ENCODE results near the gene ABCC1. TPM values are rescaled to one million over a fixed set of nuclear protein-coding genes. Genes with fewer than 3 reads are reported as not detected.

ABCC1 gene
- total RNA-seq, 1 experiment from 2014 or later = 56.4 TPM

GRCh38 chr16:16037970-16038369 is 88.6 kb downstream of the ABCC1 start:
- no peak overlapping the region for H3K4me2 ChIP-seq (ENCODE audit: insufficient read depth, insufficient read length, low read length)

More at GRCh38 chr16:16037970-16038369, 88.6 kb downstream of the ABCC1 start:
- H4K8ac ChIP-seq (replicated peaks; ENCODE audit: insufficient read length, low read depth, low read length) = no peak overlapping the region
- DNase-seq = no peak
- H3K9me3 Mint-ChIP-seq = no peaks in the 10 kb centered on the region
- no peak overlapping the region for H2BK12ac ChIP-seq (ENCODE audit: insufficient read length, low read depth, low read length)
- no peaks in the 10 kb centered on the region for H3K9me3 ChIP-seq (ENCODE audit: control insufficient read depth, low read depth, low read length)
- H3K23ac ChIP-seq (ENCODE audit: insufficient read length, low read depth, low read length) = no peak overlapping the region
- no peaks in the 10 kb centered on the region for H3K23me2 ChIP-seq (ENCODE audit: insufficient read length, low read depth, low read length, poor library complexity, severe bottlenecking)
- no peak overlapping the region for H4K5ac ChIP-seq (ENCODE audit: insufficient read length, low read depth, low read length)
- H2BK15ac ChIP-seq (ENCODE audit: low read depth, low read length) = no peak overlapping the region
- H4K91ac ChIP-seq (ENCODE audit: insufficient read length, low read depth, low read length) = no peak overlapping the region
- no peak overlapping the region for H2BK20ac ChIP-seq (ENCODE audit: low read depth, low read length, poor library complexity, severe bottlenecking)
- H3K27me3 Mint-ChIP-seq (ENCODE audit: low read depth) = no peaks in the 10 kb centered on the region
- H3K14ac ChIP-seq (ENCODE audit: insufficient read depth, low read length) = no peak overlapping the region
- peaks cover 3% of the 10 kb centered on the region; the same call in 1 of the 2 replicates for H3K4me1 ChIP-seq (ENCODE audit: insufficient read depth, low read length)
- TF ChIP-seq CTCF (conservative IDR thresholded peaks at IDR 0.05) = no peak
- H3K79me1 ChIP-seq (ENCODE audit: insufficient read depth, low read depth, low read length, poor library complexity, severe bottlenecking) = no peaks in the 10 kb centered on the region
- H3K27ac Mint-ChIP-seq = no peak overlapping the region; a peak in 1 of 7 replicates
- H3K4ac ChIP-seq (ENCODE audit: low read depth, low read length) = no peak overlapping the region
- H3K79me2 ChIP-seq (ENCODE audit: insufficient read depth, low read length) = no peaks in the 10 kb centered on the region
- H3K9ac ChIP-seq (ENCODE audit: extremely low read depth, insufficient read length, low read length) = no peak overlapping the region
- H4K20me1 ChIP-seq (ENCODE audit: control insufficient read depth, insufficient read depth, insufficient read length) = no peaks in the 10 kb centered on the region
- WGBS (ENCODE audit: extremely low coverage, insufficient read length, low lambda C conversion rate) = 100% methylated on average over 1 of the region's 1 CpG
- no peak overlapping the region for H3K27ac ChIP-seq (ENCODE audit: insufficient read length, low read depth, low read length)
- no peak overlapping the region for H2BK120ac ChIP-seq (ENCODE audit: low read depth, low read length, poor library complexity, severe bottlenecking)
- H3K4me3 Mint-ChIP-seq = no peak overlapping the region
- peaks cover 7 to 8% of the 10 kb centered on the region in 2 experiments for H3K4me1 Mint-ChIP-seq
- H3K56ac ChIP-seq (ENCODE audit: insufficient read length, low read depth, low read length) = no peak overlapping the region
- H3K18ac ChIP-seq (ENCODE audit: insufficient read length, low read depth, low read length) = no peak overlapping the region
- H3K36me3 Mint-ChIP-seq (ENCODE audit: insufficient read depth in 1 of 3, low read depth in 3 of 3) = peaks cover 36 to 67% (median 56%) of the 10 kb centered on the region in 3 experiments
- H2AFZ ChIP-seq (ENCODE audit: low read length) = no peak overlapping the region
- no peak overlapping the region for H2BK5ac ChIP-seq (ENCODE audit: insufficient read length, low read length)
- no peaks in the 10 kb centered on the region for H3K27me3 ChIP-seq (ENCODE audit: insufficient read depth, low read length)
- H2AK5ac ChIP-seq (ENCODE audit: insufficient read length, low read length) = no peak overlapping the region
- no peak overlapping the region for H3T11ph ChIP-seq (ENCODE audit: low read length)
